PC-9 (cell line): ENCODE measurements around the gene PPP1R9A. TPM values are rescaled to one million over a fixed set of nuclear protein-coding genes. Genes with fewer than 3 reads are reported as not detected.
A peak's percentile ranks its signal among the peaks of the same experiment; 100 is the strongest.

Source experiments
- BruUV-seq: library from RNA; stranded (reverse); fragments of 400-500 nt; replicated peaks from 2 replicates; lab custom pipeline; 2021; lab: Mats Ljungman, UMichigan
- CTCF ChIA-PET: fragments of 300-600 bp; sonication (Branson Sonifier 250); formaldehyde crosslinking; loops from one replicate; lab custom pipeline; 2022; ENCODE audit warnings: antibody characterized with exemption; lab: Charles Lee
- POLR2A ChIA-PET: fragments of 300-600 bp; sonication (Branson Sonifier 250); formaldehyde crosslinking; loops from one replicate; lab custom pipeline; 2022; ENCODE audit warnings: antibody characterized with exemption; ENCODE audit not compliant: unreplicated experiment; lab: Charles Lee
- DNase-seq, 2 experiments: peaks; one replicate each; pipeline versions ENCODE4 v3.0.0 to v3.0.0-alpha.2; 2015 to 2022; ENCODE audit warnings: mixed read lengths in 1 of 2
- H2AFZ ChIP-seq: fragments of 200-600 bp; sonication (generic); 2 replicates; pipeline ENCODE4 v1.8.1; 2017; ENCODE audit warnings: antibody characterized with exemption
- H3F3A ChIP-seq: fragments of 200-600 bp; sonication (generic); 2 replicates; pipeline ENCODE4 v1.8.1; 2017; ENCODE audit warnings: antibody characterized with exemption, mild to moderate bottlenecking, low read depth; ENCODE audit not compliant: insufficient read depth
- H3K27ac ChIP-seq: fragments of 200-600 bp; sonication (generic); 2 replicates; pipeline ENCODE4 v1.6.1; 2016; ENCODE audit warnings: mixed run types
- H3K27me3 ChIP-seq: fragments of 200-600 bp; sonication (generic); 2 replicates; pipeline ENCODE4 v1.6.1; 2016; ENCODE audit warnings: low read depth, mixed run types; ENCODE audit not compliant: insufficient read depth
- H3K36me3 ChIP-seq: fragments of 200-600 bp; sonication (generic); 2 replicates; pipeline ENCODE4 v1.6.1; 2016; ENCODE audit warnings: low read depth, mixed run types
- H3K4me1 ChIP-seq: fragments of 200-600 bp; sonication (generic); replicated peaks from 2 replicates; pipeline ENCODE4 v1.6.1; 2016; ENCODE audit warnings: mixed run types; ENCODE audit not compliant: insufficient read depth
- H3K4me2 ChIP-seq: fragments of 200-600 bp; sonication (generic); 2 replicates; pipeline ENCODE4 v1.6.1; 2017; ENCODE audit warnings: mixed run types
- H3K4me3 ChIP-seq: fragments of 200-600 bp; sonication (generic); 2 replicates; pipeline ENCODE4 v1.6.1; 2016; ENCODE audit warnings: mixed run types
- H3K79me2 ChIP-seq: fragments of 200-600 bp; sonication (generic); 2 replicates; pipeline ENCODE4 v1.6.1; 2017; ENCODE audit warnings: low read depth, mixed run types
- H3K9me2 ChIP-seq: fragments of 200-600 bp; sonication (generic); 2 replicates; pipeline ENCODE4 v1.8.1; 2017; ENCODE audit warnings: mild to moderate bottlenecking; ENCODE audit not compliant: insufficient read depth
- H3K9me3 ChIP-seq: fragments of 200-600 bp; sonication (generic); 2 replicates; pipeline ENCODE4 v1.8.1; 2016; ENCODE audit warnings: low read depth; ENCODE audit not compliant: insufficient read depth
- H4K20me1 ChIP-seq: fragments of 200-600 bp; sonication (generic); 2 replicates; pipeline ENCODE4 v1.8.1; 2017; ENCODE audit not compliant: insufficient read depth
- CTCF ChIP-seq: fragments of 200-600 bp; sonication (generic); conservative IDR thresholded peaks from 2 replicates; pipeline ENCODE4 v1.6.1; 2017; ENCODE audit warnings: mixed run types, antibody characterized with exemption, mild to moderate bottlenecking, moderate library complexity
- EZH2 ChIP-seq: fragments of 200-600 bp; sonication (generic); IDR thresholded peaks from 2 replicates; pipeline ENCODE4 v1.8.0; 2017; ENCODE audit warnings: antibody characterized with exemption, low read depth
- intact Hi-C: fragments of 100-400 bp; cut with micrococcal nuclease; formaldehyde crosslinking; loops from one replicate; pipeline ENCODE4 v1.10.0; 2022; ENCODE audit not compliant: unreplicated experiment
- total RNA-seq: library from RNA; stranded (reverse); gene quantifications from 2 replicates; pipeline ENCODE4 v1.2.3, GENCODE V29; 2021

Gene PPP1R9A
- total RNA-seq, 1 experiment from 2014 or later, result 11.5 TPM

DNA sequence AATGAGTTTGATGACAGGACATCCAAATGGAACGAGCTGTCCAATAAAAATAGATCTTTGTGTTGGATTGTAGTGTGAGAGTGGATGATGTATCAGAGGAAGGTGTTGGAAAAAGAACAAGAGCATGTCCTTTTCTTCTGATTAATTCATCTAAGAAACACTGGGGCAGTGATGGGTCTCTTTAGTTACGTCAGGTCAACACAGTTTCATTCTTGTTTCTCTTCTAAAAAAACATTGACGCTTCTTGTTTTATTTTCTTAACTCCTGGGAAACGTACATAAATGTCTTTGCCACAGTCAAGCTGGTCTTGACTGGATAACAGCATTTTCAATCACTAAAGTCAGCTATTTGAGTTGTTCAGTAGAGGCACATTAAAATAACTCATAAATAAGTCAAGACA lies 67.0 kb downstream of the PPP1R9A start:
- H3K27ac ChIP-seq, result no peak overlapping the region
- H3K79me2 ChIP-seq, result no peaks in the 10 kb centered on the region
- no TSS peak for BruUV-seq
- H3K4me1 ChIP-seq, result peaks cover 21% of the 10 kb centered on the region
- no peaks in the 10 kb centered on the region for H4K20me1 ChIP-seq
- H3K36me3 ChIP-seq, result no peaks in the 10 kb centered on the region
- POLR2A ChIA-PET, result no interaction called here
- no peaks in the 10 kb centered on the region for H3F3A ChIP-seq
- no peak for DNase-seq
- H2AFZ ChIP-seq, result no peak overlapping the region
- CTCF ChIA-PET, result no interaction called here
- no peak for TF ChIP-seq EZH2
- no peak for TF ChIP-seq CTCF
- H3K4me2 ChIP-seq, result no peak overlapping the region
- intact Hi-C loops, result no loop called here
- no peaks in the 10 kb centered on the region for H3K9me2 ChIP-seq
- no peak overlapping the region for H3K4me3 ChIP-seq
- H3K9me3 ChIP-seq, result no peaks in the 10 kb centered on the region
- no peaks in the 10 kb centered on the region for H3K27me3 ChIP-seq

DNA sequence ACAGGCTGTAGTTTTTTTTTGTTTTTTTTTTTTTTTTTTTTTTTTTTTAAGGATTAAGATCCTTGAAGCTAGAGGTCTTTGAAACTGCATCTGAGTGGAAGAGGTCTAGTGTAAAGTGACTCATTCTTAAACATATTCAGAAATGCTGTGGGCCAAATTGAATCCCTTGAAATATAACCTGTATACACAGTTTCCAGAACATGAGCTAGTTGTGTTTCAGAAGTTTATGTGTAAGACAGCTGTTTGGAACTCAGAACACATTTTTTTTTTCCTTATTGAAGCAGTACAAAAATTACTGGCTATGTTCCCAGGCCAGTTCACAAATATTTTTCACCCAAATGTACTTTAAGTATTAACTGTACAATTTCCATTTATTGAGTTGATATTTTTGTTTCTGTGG lies 67.9 kb downstream of the PPP1R9A start:
- no peaks in the 10 kb centered on the region for H3K9me2 ChIP-seq
- ChIA-PET CTCF (no interaction called here), POLR2A (no interaction called here)
- no peaks in the 10 kb centered on the region for H4K20me1 ChIP-seq
- H3K79me2 ChIP-seq, result no peaks in the 10 kb centered on the region
- DNase-seq, result peak in 1 of 2 experiments; percentile 54
- H3F3A ChIP-seq, result no peaks in the 10 kb centered on the region
- no peaks in the 10 kb centered on the region for H3K9me3 ChIP-seq
- no peaks in the 10 kb centered on the region for H3K27me3 ChIP-seq
- H3K27ac ChIP-seq, result no peak overlapping the region
- H2AFZ ChIP-seq, result no peak overlapping the region
- H3K4me2 ChIP-seq, result no peak overlapping the region
- TF ChIP-seq EZH2 (no peak), CTCF (no peak)
- H3K4me1 ChIP-seq, result peaks cover 21% of the 10 kb centered on the region
- H3K4me3 ChIP-seq, result no peak overlapping the region
- H3K36me3 ChIP-seq, result no peaks in the 10 kb centered on the region
- intact Hi-C loops, result no loop called here
- BruUV-seq, result no TSS peak

GRCh38 chr7:94980418-94981142 lies 73.2 kb downstream of the PPP1R9A start:
- intact Hi-C loops, result no loop called here
- no peak for DNase-seq
- POLR2A ChIA-PET, result no interaction called here

More at GRCh38 chr7:94980418-94981142, 73.2 kb downstream of the PPP1R9A start:
- H3K4me2 ChIP-seq, result no peak overlapping the region
- TF ChIP-seq EZH2 (no peak), CTCF (no peak)
- H3K9me2 ChIP-seq, result no peaks in the 10 kb centered on the region
- H3F3A ChIP-seq, result no peaks in the 10 kb centered on the region
- no peak overlapping the region for H3K27ac ChIP-seq
- H3K4me3 ChIP-seq, result no peak overlapping the region
- no peak overlapping the region for H2AFZ ChIP-seq
- no peaks in the 10 kb centered on the region for H3K79me2 ChIP-seq
- peaks cover 3% of the 10 kb centered on the region; the same call in 1 of the 2 replicates for H3K4me1 ChIP-seq
- no peaks in the 10 kb centered on the region for H4K20me1 ChIP-seq
- H3K36me3 ChIP-seq, result no peaks in the 10 kb centered on the region
- no peaks in the 10 kb centered on the region for H3K27me3 ChIP-seq
- no peaks in the 10 kb centered on the region for H3K9me3 ChIP-seq
- CTCF ChIA-PET, result no interaction called here
- no TSS peak for BruUV-seq
